HepG2 (cell line): ENCODE measurements around the gene GCH1. TPM values are rescaled to one million over a fixed set of nuclear protein-coding genes. Genes with fewer than 3 reads are reported as not detected.

Source experiments
- FIP1L1 ChIP-seq: fragments of 200-400 bp; formaldehyde crosslinking; IDR thresholded peaks from 2 replicates; pipeline ENCODE4 v1.6.1; 2018; ENCODE audit warnings: low read depth, mild to moderate bottlenecking, low read length, moderate library complexity, borderline replicate concordance; ENCODE audit not compliant: insufficient read depth
- GFI1 ChIP-seq: sonication (generic); formaldehyde crosslinking; IDR thresholded peaks from 2 replicates; pipeline ENCODE4 v1.5.0; 2020; ENCODE audit warnings: missing genetic modification reagents, mild to moderate bottlenecking, borderline replicate concordance
- PHB2 ChIP-seq: fragments of 450-650 bp; IDR thresholded peaks from 2 replicates; pipeline ENCODE4 v1.6.1; 2018; ENCODE audit not compliant: partially characterized antibody
- PRDM10 ChIP-seq: sonication (generic); formaldehyde crosslinking; IDR thresholded peaks from 2 replicates; pipeline ENCODE4 v1.4.0; 2020; ENCODE audit warnings: low read depth, missing genetic modification reagents
- SOX5 ChIP-seq: IDR thresholded peaks from 2 replicates; pipeline ENCODE4 v1.6.1; 2016; ENCODE audit warnings: borderline replicate concordance
- TCF7 ChIP-seq: sonication (generic); IDR thresholded peaks from 2 replicates; pipeline ENCODE4 v1.6.1; 2016; ENCODE audit warnings: antibody characterized with exemption, low read depth
- TRIM24 ChIP-seq: sonication (generic); formaldehyde crosslinking; IDR thresholded peaks from 2 replicates; pipeline ENCODE4 v1.8.0; 2022; ENCODE audit warnings: mild to moderate bottlenecking, missing genetic modification reagents
- ZNF17 ChIP-seq: sonication (generic); formaldehyde crosslinking; IDR thresholded peaks from 2 replicates; pipeline ENCODE4 v1.5.0; 2020; ENCODE audit warnings: mild to moderate bottlenecking, missing genetic modification reagents
- ZNF234 ChIP-seq: sonication (generic); formaldehyde crosslinking; conservative IDR thresholded peaks from 2 replicates; pipeline ENCODE4 v1.5.1; 2020; ENCODE audit warnings: mild to moderate bottlenecking, missing genetic modification reagents
- ZNF484 ChIP-seq: sonication (generic); formaldehyde crosslinking; IDR thresholded peaks from 2 replicates; pipeline ENCODE4 v1.5.1; 2020; ENCODE audit warnings: mild to moderate bottlenecking, low read depth, missing genetic modification reagents, borderline replicate concordance
- ZNF7 ChIP-seq: IDR thresholded peaks from 2 replicates; pipeline ENCODE4 v1.6.1; 2016; ENCODE audit warnings: missing biosample characterization, missing genetic modification reagents
- polyA plus RNA-seq, 8 experiments: library from polyadenylated mRNA; depleted of rRNA in 3 of 8; stranded (reverse) in 7 of 8; unstranded in 1 of 8; fragments of >200 nt; fragmentation: Illumina TruSeq in 4 of 8; extraction: Trizol in 4 of 8; gene quantifications; 2 replicates each; pipeline versions ENCODE4 v1.2.1 to v1.2.3, GENCODE V29; 2011 to 2016; ENCODE audit warnings: low read depth in 4 of 8, missing spikeins in 1 of 8, mixed read lengths in 1 of 8; ENCODE audit not compliant: insufficient read depth in 1 of 8
- total RNA-seq, 5 experiments: library from RNA; depleted of rRNA; stranded (reverse); fragments of >200 nt; fragmentation: Illumina TruSeq; extraction: Trizol; gene quantifications; 2 replicates each; pipeline ENCODE4 v1.2.3, GENCODE V29; 2016; ENCODE audit warnings: low read depth in 1 of 5
- TF ChIP-seq, protein P1 (sequence below), 2 experiments: sonication (generic) in 1 of 2; formaldehyde crosslinking in 1 of 2; IDR thresholded peaks; 2 replicates each; pipeline versions ENCODE4 v1.6.1 to v1.9.0; 2014 to 2022; ENCODE audit warnings: antibody characterized with exemption in 1 of 2, borderline replicate concordance in 1 of 2, inconsistent platforms in 1 of 2, low read depth in 1 of 2, missing genetic modification reagents in 1 of 2
- TF ChIP-seq, protein P2 (sequence below): sonication (generic); formaldehyde crosslinking; IDR thresholded peaks from 2 replicates; pipeline ENCODE4 v1.8.0; 2022; ENCODE audit warnings: mild to moderate bottlenecking, missing genetic modification reagents
- TF ChIP-seq, protein P3 (sequence below): sonication (generic); formaldehyde crosslinking; IDR thresholded peaks from 2 replicates; pipeline ENCODE4 v1.4.0; 2020; ENCODE audit warnings: missing genetic modification reagents, borderline replicate concordance

The GCH1 gene
- total and polyA plus RNA-seq, 2 of the 13 experiments (the other 11 are each of a cell fraction or from before 2014, with no cell fraction given): 15.0 to 25.2 TPM

DNA sequence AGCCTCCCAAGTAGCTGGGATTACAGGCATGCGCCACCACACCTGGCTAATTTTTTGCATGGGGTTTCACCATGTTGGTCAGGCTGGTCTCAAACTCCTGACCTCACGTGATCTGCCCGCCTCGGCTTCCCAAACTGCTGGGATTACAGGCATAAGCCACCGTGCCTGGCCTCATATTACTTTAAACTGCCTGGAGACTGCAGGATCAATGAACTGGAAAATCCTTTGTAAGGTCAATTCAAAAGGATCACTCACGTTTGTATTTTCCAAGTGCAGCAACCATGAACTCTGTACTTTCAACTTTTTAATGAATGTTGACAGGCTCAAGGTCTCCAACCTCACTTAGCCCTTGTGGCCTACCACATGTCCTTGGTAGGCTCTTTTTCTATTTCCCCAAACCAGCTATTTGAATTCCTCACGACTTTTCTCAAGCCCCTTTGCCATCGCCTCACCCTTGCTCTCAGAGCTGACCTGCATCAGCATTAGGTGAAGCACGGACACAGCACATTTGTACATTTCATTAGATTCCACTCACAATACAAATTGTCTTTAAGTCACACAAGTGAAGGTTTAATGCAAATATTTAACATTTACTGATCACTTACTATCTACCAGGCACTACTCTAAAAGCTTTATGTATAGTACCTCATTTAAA, 42.2 kb upstream of the GCH1 start (continued):
- TF ChIP-seq PRDM10 (CRISPR knock-in tag): no peak
- peak; percentile 65; the same call in 1 of the 2 replicates for TF ChIP-seq GFI1 (CRISPR knock-in tag)
- no peak for TF ChIP-seq PHB2
- TF ChIP-seq TRIM24: no peak
- peak; percentile 92 for TF ChIP-seq SOX5
- no peak for TF ChIP-seq ZNF7 (CRISPR knock-in tag)
- TF ChIP-seq, protein P1, sequence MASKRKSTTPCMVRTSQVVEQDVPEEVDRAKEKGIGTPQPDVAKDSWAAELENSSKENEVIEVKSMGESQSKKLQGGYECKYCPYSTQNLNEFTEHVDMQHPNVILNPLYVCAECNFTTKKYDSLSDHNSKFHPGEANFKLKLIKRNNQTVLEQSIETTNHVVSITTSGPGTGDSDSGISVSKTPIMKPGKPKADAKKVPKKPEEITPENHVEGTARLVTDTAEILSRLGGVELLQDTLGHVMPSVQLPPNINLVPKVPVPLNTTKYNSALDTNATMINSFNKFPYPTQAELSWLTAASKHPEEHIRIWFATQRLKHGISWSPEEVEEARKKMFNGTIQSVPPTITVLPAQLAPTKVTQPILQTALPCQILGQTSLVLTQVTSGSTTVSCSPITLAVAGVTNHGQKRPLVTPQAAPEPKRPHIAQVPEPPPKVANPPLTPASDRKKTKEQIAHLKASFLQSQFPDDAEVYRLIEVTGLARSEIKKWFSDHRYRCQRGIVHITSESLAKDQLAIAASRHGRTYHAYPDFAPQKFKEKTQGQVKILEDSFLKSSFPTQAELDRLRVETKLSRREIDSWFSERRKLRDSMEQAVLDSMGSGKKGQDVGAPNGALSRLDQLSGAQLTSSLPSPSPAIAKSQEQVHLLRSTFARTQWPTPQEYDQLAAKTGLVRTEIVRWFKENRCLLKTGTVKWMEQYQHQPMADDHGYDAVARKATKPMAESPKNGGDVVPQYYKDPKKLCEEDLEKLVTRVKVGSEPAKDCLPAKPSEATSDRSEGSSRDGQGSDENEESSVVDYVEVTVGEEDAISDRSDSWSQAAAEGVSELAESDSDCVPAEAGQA (IDR thresholded peaks at IDR 0.05; ENCODE audit: low read depth): no peak
- TF ChIP-seq, protein P1 (CRISPR knock-in tag; IDR thresholded peaks at IDR 0.05; ENCODE audit: borderline replicate concordance): no peak
- no peak for TF ChIP-seq ZNF234
- TF ChIP-seq ZNF484 (CRISPR knock-in tag): no peak
- no peak for TF ChIP-seq FIP1L1
- TF ChIP-seq TCF7: peak; percentile 60
- TF ChIP-seq, protein P2, sequence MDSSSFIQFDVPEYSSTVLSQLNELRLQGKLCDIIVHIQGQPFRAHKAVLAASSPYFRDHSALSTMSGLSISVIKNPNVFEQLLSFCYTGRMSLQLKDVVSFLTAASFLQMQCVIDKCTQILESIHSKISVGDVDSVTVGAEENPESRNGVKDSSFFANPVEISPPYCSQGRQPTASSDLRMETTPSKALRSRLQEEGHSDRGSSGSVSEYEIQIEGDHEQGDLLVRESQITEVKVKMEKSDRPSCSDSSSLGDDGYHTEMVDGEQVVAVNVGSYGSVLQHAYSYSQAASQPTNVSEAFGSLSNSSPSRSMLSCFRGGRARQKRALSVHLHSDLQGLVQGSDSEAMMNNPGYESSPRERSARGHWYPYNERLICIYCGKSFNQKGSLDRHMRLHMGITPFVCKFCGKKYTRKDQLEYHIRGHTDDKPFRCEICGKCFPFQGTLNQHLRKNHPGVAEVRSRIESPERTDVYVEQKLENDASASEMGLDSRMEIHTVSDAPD (CRISPR knock-in tag): 0 out of 2 replicates have a peak, but pooled peaks have one; percentile 39
- TF ChIP-seq ZNF17 (CRISPR knock-in tag): no peak
- TF ChIP-seq, protein P3, sequence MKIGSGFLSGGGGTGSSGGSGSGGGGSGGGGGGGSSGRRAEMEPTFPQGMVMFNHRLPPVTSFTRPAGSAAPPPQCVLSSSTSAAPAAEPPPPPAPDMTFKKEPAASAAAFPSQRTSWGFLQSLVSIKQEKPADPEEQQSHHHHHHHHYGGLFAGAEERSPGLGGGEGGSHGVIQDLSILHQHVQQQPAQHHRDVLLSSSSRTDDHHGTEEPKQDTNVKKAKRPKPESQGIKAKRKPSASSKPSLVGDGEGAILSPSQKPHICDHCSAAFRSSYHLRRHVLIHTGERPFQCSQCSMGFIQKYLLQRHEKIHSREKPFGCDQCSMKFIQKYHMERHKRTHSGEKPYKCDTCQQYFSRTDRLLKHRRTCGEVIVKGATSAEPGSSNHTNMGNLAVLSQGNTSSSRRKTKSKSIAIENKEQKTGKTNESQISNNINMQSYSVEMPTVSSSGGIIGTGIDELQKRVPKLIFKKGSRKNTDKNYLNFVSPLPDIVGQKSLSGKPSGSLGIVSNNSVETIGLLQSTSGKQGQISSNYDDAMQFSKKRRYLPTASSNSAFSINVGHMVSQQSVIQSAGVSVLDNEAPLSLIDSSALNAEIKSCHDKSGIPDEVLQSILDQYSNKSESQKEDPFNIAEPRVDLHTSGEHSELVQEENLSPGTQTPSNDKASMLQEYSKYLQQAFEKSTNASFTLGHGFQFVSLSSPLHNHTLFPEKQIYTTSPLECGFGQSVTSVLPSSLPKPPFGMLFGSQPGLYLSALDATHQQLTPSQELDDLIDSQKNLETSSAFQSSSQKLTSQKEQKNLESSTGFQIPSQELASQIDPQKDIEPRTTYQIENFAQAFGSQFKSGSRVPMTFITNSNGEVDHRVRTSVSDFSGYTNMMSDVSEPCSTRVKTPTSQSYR (CRISPR knock-in tag): no peak
